GM10266 (cell line): ENCODE data around the gene TICAM1.
"Not testable (repeated sequence)": the region's sequence is repeated elsewhere in the genome, so short reads cannot be mapped to it uniquely, and the experiment has no call there.

ENCODE experiments used
- DNase-seq: peaks from one replicate; pipeline ENCODE4 v3.0.0; 2012; ENCODE audit errors: extremely low spot score
- CTCF ChIP-seq: IDR thresholded peaks from 2 replicates; pipeline ENCODE4 v1.5.1; 2012; ENCODE audit warnings: mild to moderate bottlenecking, low read depth; ENCODE audit not compliant: control insufficient read depth, insufficient read depth; ENCODE audit errors: missing control alignments

Gene TICAM1

GRCh38 chr19:4811328-4812131 is 20.0 kb downstream of the TICAM1 start:
- DNase-seq, result peak; percentile 84

GRCh38 chr19:4807188-4807587 is 24.3 kb downstream of the TICAM1 start:
- DNase-seq, result no peak
- TF ChIP-seq CTCF, result no peak

More at GRCh38 chr19:4811328-4812131, 20.0 kb downstream of the TICAM1 start:
- peak; percentile 95 for TF ChIP-seq CTCF

- DNase-seq, result no peak
- no peak for TF ChIP-seq CTCF
Measured at GRCh38 chr19:4806384-4806783, 25.1 kb downstream of the TICAM1 start.

GRCh38 chr19:4805140-4805539 is 26.4 kb downstream of the TICAM1 start:
- not testable (repeated sequence) for DNase-seq

- DNase-seq, result peak; percentile 79
- TF ChIP-seq CTCF, result peak; percentile 93
Measured at GRCh38 chr19:4803736-4804695, 27.5 kb downstream of the TICAM1 start.

GRCh38 chr19:4802711-4803110 is 28.8 kb downstream of the TICAM1 start:
- DNase-seq, result no peak
- TF ChIP-seq CTCF, result no peak

- no peak for TF ChIP-seq CTCF
- no peak for DNase-seq
Measured at GRCh38 chr19:4801085-4801619, 30.4 kb downstream of the TICAM1 start.
